Left cardiac atrium (tissue), 4 donors: ENCODE results near the gene MYO9B. TPM values are rescaled to one million over a fixed set of nuclear protein-coding genes. Genes with fewer than 3 reads are reported as not detected.

Experiments
- ATAC-seq, 2 donors: fragments of 200-7000 bp; cut with Tn5 transposase; one replicate each; pipeline ENCODE4 v1.9.1; 2020; ENCODE audit warnings: mild to moderate bottlenecking in 2 of 2, moderate library complexity in 2 of 2
- DNase-seq: peaks from one replicate; pipeline ENCODE4 v3.0.0-alpha.2; 2020
- intact Hi-C, 2 donors: fragments of 100-400 bp; cut with DNase I; formaldehyde crosslinking; loops; one replicate each; pipeline versions ENCODE4 v1.14.1 to v1.15.1; 2022 to 2023
- long read RNA-seq: library from polyadenylated mRNA; unstranded; transcript quantifications from one replicate; pipeline ENCODE4 v2.0.0, GENCODE V29; 2021
- total RNA-seq, 2 donors: library from RNA; stranded (reverse); fragmentation: NEBNext Ultra II Directional; extraction: Animal tissue kit (Norgen Biotek cat#: 25700); gene quantifications; one replicate each; pipeline ENCODE4 v1.2.1, GENCODE V29; 2021
- donor health status: DM: no; HTN: yes; CAD: no.
- donor health status: DM: no; HTN: yes; CAD: no; lungs with severe emphysema.
- donor health status: DM: yes; HTN: yes; CAD: no.
- donor health status: Dilated cardiomyopathy.

Gene MYO9B
- 10 to 100 TPM; 32.5 to 44.6 TPM for total RNA-seq
- long read RNA-seq, partial matches to known transcripts: 1 of 4 reads
- long read RNA-seq, other reads (novel, unspliced or antisense): 3 of 4 reads

GRCh38 chr19:17075035-17075863, at the start of gene MYO9B, which contains the start of gene HAUS8:
Gene MYO9B, plus strand, starts transcription at chr19:17075777. Its CDS starts 25,941 bp downstream, at chr19:17101718.
Gene HAUS8, minus strand, starts transcription at chr19:17075452. Its CDS starts 30 bp downstream, at chr19:17075422.
- ATAC-seq (peak; percentile 95 to 97), DNase-seq (peak; percentile 99)
- intact Hi-C loops: loop anchor here in 1 of 2 donors (5.0 kb wide), 2 partner anchors 62 to 142 kb away; partner anchors contain the start of gene USE1

- intact Hi-C loops: no loop called here
- ATAC-seq (no peak), DNase-seq (no peak)
Observed at GRCh38 chr19:17025991-17026658, 49.5 kb upstream of the MYO9B start.

- ATAC-seq (peak; percentile 23 to 38), DNase-seq (no peak)
- intact Hi-C loops: no loop called here
Observed at GRCh38 chr19:17026706-17027534, 48.7 kb upstream of the MYO9B start, which contains the start of gene CPAMD8. Gene CPAMD8, minus strand, starts transcription at chr19:17026810. Its CDS starts 168 bp downstream, at chr19:17026642.

GRCh38 chr19:17027535-17027975, 48.0 kb upstream of the MYO9B start:
- intact Hi-C loops: no loop called here
- DNase-seq: no peak
- no peak for ATAC-seq

GRCh38 chr19:17031741-17032140, 43.8 kb upstream of the MYO9B start:
- intact Hi-C loops: no loop called here
- ATAC-seq (no peak), DNase-seq (no peak)

GRCh38 chr19:17035842-17036424, 39.6 kb upstream of the MYO9B start:
- intact Hi-C loops: no loop called here
- ATAC-seq: peak; percentile 8 to 42
- DNase-seq: peak; percentile 38

- ATAC-seq (no peak), DNase-seq (no peak)
- intact Hi-C loops: no loop called here
Observed at GRCh38 chr19:17036640-17037039, 38.9 kb upstream of the MYO9B start.

GRCh38 chr19:17037184-17037583, 38.4 kb upstream of the MYO9B start:
- intact Hi-C loops: no loop called here
- no peak for DNase-seq
- no peak for ATAC-seq

GRCh38 chr19:17037966-17038500, 37.5 kb upstream of the MYO9B start:
- ATAC-seq (no peak), DNase-seq (no peak)
- intact Hi-C loops: no loop called here

GRCh38 chr19:17041976-17042375, 33.6 kb upstream of the MYO9B start:
- ATAC-seq (peak; percentile 38 to 82), DNase-seq (peak; percentile 35)
- intact Hi-C loops: no loop called here

- intact Hi-C loops: no loop called here
- ATAC-seq: no peak
Observed at GRCh38 chr19:17043744-17044143, 31.8 kb upstream of the MYO9B start.

GRCh38 chr19:17045907-17046502, 29.6 kb upstream of the MYO9B start:
- intact Hi-C loops: no loop called here

More at GRCh38 chr19:17043744-17044143, 31.8 kb upstream of the MYO9B start:
- no peak for DNase-seq

GRCh38 chr19:17048885-17049453, 26.6 kb upstream of the MYO9B start:
- ATAC-seq (peak in 1 of 2 donors; percentile 72), DNase-seq (no peak)

More at GRCh38 chr19:17045907-17046502, 29.6 kb upstream of the MYO9B start:
- DNase-seq (no peak), ATAC-seq (no peak)

GRCh38 chr19:17049711-17050280, 25.8 kb upstream of the MYO9B start:
- intact Hi-C loops: loop anchor here (5.0 to 10.0 kb wide), 2 partner anchors 277 to 335 kb away; partner anchors contain the start of gene NWD1 (in 1 of the 2)
- DNase-seq (no peak), ATAC-seq (no peak)

More at GRCh38 chr19:17048885-17049453, 26.6 kb upstream of the MYO9B start:
- intact Hi-C loops: no loop called here

- ATAC-seq: peak in 1 of 2 donors; percentile 44
- DNase-seq: no peak
- intact Hi-C loops: loop anchor here (2.0 to 10.0 kb wide), 3 partner anchors 274 to 338 kb away; partner anchors contain the start of gene NWD1 (in 1 of the 2)
Observed at GRCh38 chr19:17052439-17052838, 23.1 kb upstream of the MYO9B start.

GRCh38 chr19:17054746-17055145, 20.8 kb upstream of the MYO9B start:
- intact Hi-C loops: loop anchor here (5.0 to 10.0 kb wide), 2 partner anchors 282 to 340 kb away; partner anchors contain the start of gene NWD1 (in 1 of the 2)
- no peak for DNase-seq
- ATAC-seq: no peak

- DNase-seq (no peak), ATAC-seq (no peak)
- intact Hi-C loops: loop anchor here in 1 of 2 donors (10.0 kb wide), 1 partner anchor 341 kb away; the partner anchor contains the start of gene NWD1
Observed at GRCh38 chr19:17055636-17056035, 19.9 kb upstream of the MYO9B start.
